GM12892 (cell line): Measurements from ENCODE around the gene C17orf113.

Experiments
- POLR2A ChIP-seq: IDR thresholded peaks from 2 replicates; pipeline ENCODE4 v1.6.1; 2011; ENCODE audit warnings: low read depth, low read length, control low read depth
- POLR2AphosphoS5 ChIP-seq: IDR thresholded peaks from 2 replicates; pipeline ENCODE4 v1.6.1; 2011; ENCODE audit warnings: low read depth, low read length, control low read depth

DNA sequence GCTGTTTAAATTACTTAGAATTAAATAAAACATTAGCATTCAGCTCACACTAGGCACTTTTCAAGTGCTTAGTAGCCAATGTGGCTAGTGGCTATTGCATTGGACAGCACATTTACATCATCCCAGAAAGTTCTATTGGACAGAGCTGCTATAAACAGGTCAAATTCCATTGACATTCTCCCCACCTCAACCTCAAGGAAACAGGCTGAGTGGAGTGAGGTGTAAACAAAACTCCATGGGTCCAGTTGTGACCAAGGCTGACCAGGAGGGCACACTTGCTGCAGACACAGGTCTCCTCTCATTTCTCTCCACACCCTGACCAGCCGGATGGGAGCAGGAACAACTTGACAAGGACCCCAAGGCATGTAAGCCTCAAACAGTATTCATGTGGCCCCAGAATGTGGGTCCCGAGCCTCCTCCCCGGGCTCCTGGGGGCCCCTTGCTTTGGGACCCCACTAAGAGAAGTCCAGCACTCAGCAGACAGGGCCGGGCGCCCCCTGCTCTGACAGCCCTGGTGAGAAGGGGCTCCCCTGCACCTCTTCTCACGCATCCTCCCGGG, 488 bp downstream of the C17orf113 start:
- TF ChIP-seq POLR2A (no peak), POLR2AphosphoS5 (no peak)
